Fibroblast of pulmonary artery (primary cell): ENCODE results near the gene IQCM.
A peak's percentile ranks its signal among the peaks of the same experiment; 100 is the strongest.
"Not testable (repeated sequence)": the region's sequence is repeated elsewhere in the genome, so short reads cannot be mapped to it uniquely, and the experiment has no call there.

Experiments
- DNase-seq: peaks from one replicate; pipeline ENCODE4 v3.0.0-alpha.2; 2010; ENCODE audit warnings: low read depth
- H3K4me3 ChIP-seq: replicated peaks from 2 replicates; pipeline ENCODE4 v1.5.1; 2011; ENCODE audit warnings: low read depth, mild to moderate bottlenecking, control low read depth, low read length, moderate library complexity
- CTCF ChIP-seq: IDR thresholded peaks from 2 replicates; pipeline ENCODE4 v1.5.1; 2011; ENCODE audit warnings: mild to moderate bottlenecking, control low read depth, low read length, inconsistent platforms; ENCODE audit errors: missing control alignments

IQCM gene

GRCh38 chr4:149486861-149487260 is 328.8 kb downstream of the IQCM start:
- TF ChIP-seq CTCF: no peak
- no peak overlapping the region for H3K4me3 ChIP-seq

GRCh38 chr4:149468669-149469068 is 347.0 kb downstream of the IQCM start:
- not testable (repeated sequence) for H3K4me3 ChIP-seq

More at GRCh38 chr4:149486861-149487260, 328.8 kb downstream of the IQCM start:
- no peak for DNase-seq

GRCh38 chr4:149466446-149466845 is 349.2 kb downstream of the IQCM start:
- TF ChIP-seq CTCF: no peak
- DNase-seq: no peak
- no peak overlapping the region for H3K4me3 ChIP-seq

More at GRCh38 chr4:149468669-149469068, 347.0 kb downstream of the IQCM start:
- DNase-seq: not testable (repeated sequence)

- H3K4me3 ChIP-seq: no peak overlapping the region
- DNase-seq: peak; percentile 72
- TF ChIP-seq CTCF: no peak
These were observed 349.7 kb downstream of the IQCM start for GRCh38 chr4:149465955-149466354.

DNA sequence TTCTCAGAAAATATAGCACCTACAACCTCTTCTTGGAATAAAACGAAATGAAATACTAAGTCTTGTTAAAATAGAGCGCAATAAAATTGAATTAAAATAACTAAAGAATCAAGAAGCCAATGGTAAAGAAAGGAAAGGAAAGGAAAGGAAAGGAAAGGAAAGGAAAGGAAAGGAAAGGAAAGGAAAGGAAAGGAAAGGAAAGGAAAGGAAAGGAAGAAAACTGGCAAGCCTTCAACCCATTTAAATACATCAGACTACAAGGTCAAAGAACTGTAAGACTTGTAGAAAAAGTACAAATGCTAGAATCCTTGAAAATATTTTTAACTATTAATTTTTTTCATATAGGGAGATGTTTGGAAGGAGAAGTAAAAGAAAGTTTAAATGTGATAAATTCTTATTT is 372.1 kb downstream of the IQCM start:
- TF ChIP-seq CTCF: no peak
- H3K4me3 ChIP-seq: no peak overlapping the region
- no peak for DNase-seq

- peak; percentile 22 for DNase-seq
- no peak overlapping the region for H3K4me3 ChIP-seq
- no peak for TF ChIP-seq CTCF
These were observed 374.3 kb downstream of the IQCM start for GRCh38 chr4:149441338-149441737.

- DNase-seq: peak; percentile 9
- no peak for TF ChIP-seq CTCF
- no peak overlapping the region for H3K4me3 ChIP-seq
These were observed 389.2 kb downstream of the IQCM start for GRCh38 chr4:149426461-149426860.
